ENCODE results near the gene FAM83B. TPM values are rescaled to one million over a fixed set of nuclear protein-coding genes. Genes with fewer than 3 reads are reported as not detected.
"Not testable (repeated sequence)": the region's sequence is repeated elsewhere in the genome, so short reads cannot be mapped to it uniquely, and the experiment has no call there.

Gene FAM83B
- total RNA-seq, 1 experiment from 2014 or later = 13.0 TPM

DNA sequence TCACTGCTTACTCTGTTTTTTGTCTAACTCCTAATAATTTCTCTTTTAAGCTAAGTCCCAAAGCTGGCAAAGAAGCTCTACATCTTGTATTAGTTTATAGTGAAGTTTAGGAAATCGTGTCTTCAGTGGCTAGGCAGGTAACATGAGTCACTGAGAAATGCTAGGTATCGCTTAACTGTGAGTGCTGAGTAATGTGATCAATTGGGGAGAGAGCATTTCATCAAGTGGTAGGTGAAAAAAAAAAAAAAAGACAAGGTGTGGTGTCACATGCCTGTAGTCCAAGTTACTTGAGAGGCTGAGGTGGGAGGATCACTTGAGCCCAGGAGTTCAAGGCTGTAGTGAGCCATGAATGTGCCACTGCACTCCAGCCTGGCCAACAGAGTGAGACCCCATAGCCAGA lies 125.3 kb downstream of the FAM83B start:
- no peak for DNase-seq (ENCODE audit: low spot score)

- DNase-seq (ENCODE audit: low spot score) = not testable (repeated sequence)
Measured at GRCh38 chr6:54979161-54979560, 132.6 kb downstream of the FAM83B start.

GRCh38 chr6:54980511-54981275 lies 134.1 kb downstream of the FAM83B start:
- no peak for DNase-seq (ENCODE audit: low spot score)

GRCh38 chr6:54981276-54981609 lies 134.7 kb downstream of the FAM83B start:
- DNase-seq (ENCODE audit: low spot score) = no peak

- DNase-seq (ENCODE audit: low spot score) = no peak
Measured at GRCh38 chr6:54981647-54982046, 135.1 kb downstream of the FAM83B start.

GRCh38 chr6:54987633-54988290 lies 141.2 kb downstream of the FAM83B start:
- DNase-seq (ENCODE audit: low spot score) = no peak

DNA sequence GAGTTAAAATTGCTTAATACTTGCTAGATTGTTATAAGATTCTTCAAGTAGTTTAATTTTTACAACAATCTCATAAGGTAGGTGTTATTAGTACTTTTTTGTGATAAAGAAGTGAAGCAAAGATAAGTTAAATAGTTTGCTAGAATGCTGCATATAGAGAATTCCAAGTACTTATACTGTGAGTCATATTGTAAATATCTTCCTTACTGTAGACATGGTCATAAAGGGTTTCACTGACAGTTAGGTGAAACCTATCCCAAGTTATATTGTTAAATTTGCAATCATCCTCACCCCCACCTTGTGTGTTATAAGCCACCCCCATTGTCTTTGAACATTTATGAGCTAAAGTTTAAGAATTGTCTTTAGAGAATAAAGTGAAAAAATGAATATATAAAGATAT lies 142.0 kb downstream of the FAM83B start:
- no peak for DNase-seq (ENCODE audit: low spot score)

DNA sequence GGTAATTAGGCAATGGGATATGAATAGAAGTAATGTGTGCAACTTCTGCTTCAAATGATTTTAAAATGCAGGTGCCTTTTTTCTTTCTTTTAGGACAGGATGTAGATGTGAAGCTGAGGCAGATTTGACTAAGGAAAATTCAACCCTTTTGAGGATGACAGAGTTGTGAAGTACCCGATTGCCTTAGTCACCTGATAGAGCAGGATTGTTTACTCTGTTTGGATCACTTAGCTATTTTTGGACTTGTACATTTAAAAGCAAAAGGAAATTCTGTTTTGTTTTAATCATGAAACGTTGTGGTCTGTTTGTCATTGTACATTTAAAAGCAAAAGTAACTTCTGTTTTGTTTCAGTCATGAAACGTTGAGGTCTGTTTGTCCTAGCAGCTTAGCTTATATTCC lies 143.4 kb downstream of the FAM83B start:
- DNase-seq (ENCODE audit: low spot score) = no peak
